SK-N-SH treated with all-trans-retinoic acid at 6 μM for 48 hours (cell line): ENCODE results near the gene SLC25A36.
A peak's percentile ranks its signal among the peaks of the same experiment; 100 is the strongest.

ENCODE experiments used
- ATAC-seq: fragments of 200-7000 bp; cut with Tn5 transposase; 3 replicates; pipeline ENCODE4 v1.9.1; 2020; ENCODE audit warnings: mild to moderate bottlenecking, moderate library complexity
- BACH2 ChIP-seq: fragments of 250-450 bp; sonication (Bioruptor Pico); IDR thresholded peaks from 2 replicates; pipeline ENCODE4 v1.9.0; 2021; ENCODE audit warnings: mild to moderate bottlenecking, borderline replicate concordance
- CSDC2 ChIP-seq: fragments of 250-450 bp; sonication (Bioruptor Pico); IDR thresholded peaks from 2 replicates; pipeline ENCODE4 v1.5.0; 2020; ENCODE audit warnings: mild to moderate bottlenecking, moderate library complexity
- GLIS3 ChIP-seq: fragments of 250-450 bp; sonication (Bioruptor Pico); IDR thresholded peaks from 2 replicates; pipeline ENCODE4 v1.5.0; 2020; ENCODE audit warnings: mild to moderate bottlenecking, moderate library complexity
- ISL1 ChIP-seq: fragments of 250-450 bp; sonication (Bioruptor Pico); IDR thresholded peaks from 2 replicates; pipeline ENCODE4 v2.1.2; 2022; ENCODE audit warnings: mild to moderate bottlenecking, moderate library complexity
- OSR1 ChIP-seq: fragments of 250-450 bp; sonication (Bioruptor Pico); IDR thresholded peaks from 2 replicates; pipeline ENCODE4 v1.8.0; 2022; ENCODE audit warnings: moderate library complexity, mild to moderate bottlenecking, inconsistent platforms
- PATZ1 ChIP-seq: fragments of 250-450 bp; sonication (Bioruptor Pico); IDR thresholded peaks from 2 replicates; pipeline ENCODE4 v1.8.0; 2020; ENCODE audit warnings: mild to moderate bottlenecking, moderate library complexity, borderline replicate concordance
- POU6F1 ChIP-seq: fragments of 250-450 bp; sonication (Bioruptor Pico); IDR thresholded peaks from 2 replicates; pipeline ENCODE4 v1.8.0; 2021; ENCODE audit warnings: low read depth, mild to moderate bottlenecking, moderate library complexity, borderline replicate concordance
- PPARA ChIP-seq: fragments of 250-450 bp; sonication (Bioruptor Pico); IDR thresholded peaks from 2 replicates; pipeline ENCODE4 v1.5.0; 2020; ENCODE audit warnings: mild to moderate bottlenecking, borderline replicate concordance
- RARB ChIP-seq: fragments of 250-450 bp; sonication (Bioruptor Pico); IDR thresholded peaks from 2 replicates; pipeline ENCODE4 v1.8.0; 2021; ENCODE audit warnings: mild to moderate bottlenecking, moderate library complexity
- SNAI2 ChIP-seq: fragments of 250-450 bp; sonication (Bioruptor Pico); IDR thresholded peaks from 2 replicates; pipeline ENCODE4 v1.5.0; 2020; ENCODE audit warnings: mild to moderate bottlenecking, moderate library complexity
- TCF4 ChIP-seq: fragments of 250-450 bp; sonication (Bioruptor Pico); IDR thresholded peaks from 2 replicates; pipeline ENCODE4 v1.8.0; 2021; ENCODE audit warnings: mild to moderate bottlenecking, moderate library complexity, borderline replicate concordance
- TOX ChIP-seq: fragments of 250-450 bp; sonication (Bioruptor Pico); IDR thresholded peaks from 2 replicates; pipeline ENCODE4 v1.8.0; 2021; ENCODE audit warnings: mild to moderate bottlenecking, moderate library complexity, borderline replicate concordance
- ZC3H10 ChIP-seq: fragments of 250-450 bp; sonication (Bioruptor Pico); IDR thresholded peaks from 2 replicates; pipeline ENCODE4 v1.5.1; 2021; ENCODE audit warnings: mild to moderate bottlenecking, moderate library complexity
- ZFP3 ChIP-seq: fragments of 250-450 bp; sonication (Bioruptor Pico); IDR thresholded peaks from 2 replicates; pipeline ENCODE4 v1.5.0; 2020; ENCODE audit warnings: mild to moderate bottlenecking, moderate library complexity
- ZFP30 ChIP-seq: fragments of 450-650 bp; formaldehyde crosslinking; IDR thresholded peaks from 2 replicates; pipeline ENCODE4 v1.5.0; 2022; ENCODE audit warnings: mild to moderate bottlenecking, moderate library complexity
- ZNF565 ChIP-seq: fragments of 450-650 bp; formaldehyde crosslinking; conservative IDR thresholded peaks from 2 replicates; pipeline ENCODE4 v1.5.0; 2020; ENCODE audit warnings: low read depth, mild to moderate bottlenecking, moderate library complexity
- ZNF70 ChIP-seq: fragments of 450-650 bp; formaldehyde crosslinking; IDR thresholded peaks from 2 replicates; pipeline ENCODE4 v1.5.0; 2020; ENCODE audit warnings: mild to moderate bottlenecking, moderate library complexity
- TF ChIP-seq, protein P1 (sequence below): fragments of 250-450 bp; sonication (Bioruptor Pico); IDR thresholded peaks from 2 replicates; pipeline ENCODE4 v1.5.1; 2021; ENCODE audit warnings: mild to moderate bottlenecking, moderate library complexity
- TF ChIP-seq, protein P2 (sequence below): fragments of 250-450 bp; sonication (Bioruptor Pico); IDR thresholded peaks from 2 replicates; pipeline ENCODE4 v1.5.0; 2020; ENCODE audit warnings: mild to moderate bottlenecking, moderate library complexity
- TF ChIP-seq, protein P3 (sequence below): fragments of 250-450 bp; sonication (Bioruptor Pico); IDR thresholded peaks from 2 replicates; pipeline ENCODE4 v1.5.1; 2020; ENCODE audit warnings: low read depth, mild to moderate bottlenecking, moderate library complexity

Gene SLC25A36

GRCh38 chr3:140941434-140942220 is at the start of gene SLC25A36:
Gene SLC25A36 (plus strand): TSS chr3:140941836. CDS start chr3:140942055, 219 bp downstream.
- TF ChIP-seq SNAI2 (CRISPR knock-in tag) (no peak; the same call in 1 of the 2 replicates), ISL1 (0 out of 2 replicates have a peak, but pooled peaks have one; percentile 6)
- TF ChIP-seq, all 23 proteins: peak for 1
- peak; percentile 97 for ATAC-seq

DNA sequence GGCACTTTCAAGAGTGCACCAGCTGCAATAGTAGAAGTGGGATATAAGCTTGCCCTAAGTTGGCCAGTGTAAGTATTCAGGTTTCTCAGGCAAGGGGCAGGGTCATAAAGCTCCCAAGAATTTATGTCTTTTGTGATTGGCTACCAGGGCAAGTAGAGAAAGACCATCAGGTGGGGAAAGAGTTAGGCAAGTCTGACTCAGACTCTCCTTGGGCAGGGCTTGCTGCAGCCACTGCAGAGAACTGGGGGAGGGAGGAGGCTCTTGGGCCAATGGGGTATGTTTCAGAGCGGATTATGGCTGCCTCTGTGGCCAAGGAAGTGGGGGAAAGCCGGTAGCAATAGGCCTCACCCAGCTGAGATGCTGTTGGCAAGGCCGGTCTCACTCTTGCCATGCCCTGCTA is 44.6 kb upstream of the SLC25A36 start:
- ATAC-seq, result no peak
- TF ChIP-seq POU6F1 (CRISPR knock-in tag), result no peak
- no peak for TF ChIP-seq GLIS3 (CRISPR knock-in tag)
- no peak for TF ChIP-seq ZFP30 (CRISPR knock-in tag)
- TF ChIP-seq, protein P1, sequence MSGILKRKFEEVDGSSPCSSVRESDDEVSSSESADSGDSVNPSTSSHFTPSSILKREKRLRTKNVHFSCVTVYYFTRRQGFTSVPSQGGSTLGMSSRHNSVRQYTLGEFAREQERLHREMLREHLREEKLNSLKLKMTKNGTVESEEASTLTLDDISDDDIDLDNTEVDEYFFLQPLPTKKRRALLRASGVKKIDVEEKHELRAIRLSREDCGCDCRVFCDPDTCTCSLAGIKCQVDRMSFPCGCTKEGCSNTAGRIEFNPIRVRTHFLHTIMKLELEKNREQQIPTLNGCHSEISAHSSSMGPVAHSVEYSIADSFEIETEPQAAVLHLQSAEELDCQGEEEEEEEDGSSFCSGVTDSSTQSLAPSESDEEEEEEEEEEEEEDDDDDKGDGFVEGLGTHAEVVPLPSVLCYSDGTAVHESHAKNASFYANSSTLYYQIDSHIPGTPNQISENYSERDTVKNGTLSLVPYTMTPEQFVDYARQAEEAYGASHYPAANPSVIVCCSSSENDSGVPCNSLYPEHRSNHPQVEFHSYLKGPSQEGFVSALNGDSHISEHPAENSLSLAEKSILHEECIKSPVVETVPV, result no peak
- no peak for TF ChIP-seq PPARA (CRISPR knock-in tag)
- TF ChIP-seq ZNF70 (CRISPR knock-in tag), result no peak
- no peak for TF ChIP-seq SNAI2 (CRISPR knock-in tag)
- no peak for TF ChIP-seq ZFP3
- no peak for TF ChIP-seq PATZ1 (CRISPR knock-in tag)
- no peak for TF ChIP-seq ISL1
- no peak for TF ChIP-seq OSR1 (CRISPR knock-in tag)
- TF ChIP-seq, protein P2, sequence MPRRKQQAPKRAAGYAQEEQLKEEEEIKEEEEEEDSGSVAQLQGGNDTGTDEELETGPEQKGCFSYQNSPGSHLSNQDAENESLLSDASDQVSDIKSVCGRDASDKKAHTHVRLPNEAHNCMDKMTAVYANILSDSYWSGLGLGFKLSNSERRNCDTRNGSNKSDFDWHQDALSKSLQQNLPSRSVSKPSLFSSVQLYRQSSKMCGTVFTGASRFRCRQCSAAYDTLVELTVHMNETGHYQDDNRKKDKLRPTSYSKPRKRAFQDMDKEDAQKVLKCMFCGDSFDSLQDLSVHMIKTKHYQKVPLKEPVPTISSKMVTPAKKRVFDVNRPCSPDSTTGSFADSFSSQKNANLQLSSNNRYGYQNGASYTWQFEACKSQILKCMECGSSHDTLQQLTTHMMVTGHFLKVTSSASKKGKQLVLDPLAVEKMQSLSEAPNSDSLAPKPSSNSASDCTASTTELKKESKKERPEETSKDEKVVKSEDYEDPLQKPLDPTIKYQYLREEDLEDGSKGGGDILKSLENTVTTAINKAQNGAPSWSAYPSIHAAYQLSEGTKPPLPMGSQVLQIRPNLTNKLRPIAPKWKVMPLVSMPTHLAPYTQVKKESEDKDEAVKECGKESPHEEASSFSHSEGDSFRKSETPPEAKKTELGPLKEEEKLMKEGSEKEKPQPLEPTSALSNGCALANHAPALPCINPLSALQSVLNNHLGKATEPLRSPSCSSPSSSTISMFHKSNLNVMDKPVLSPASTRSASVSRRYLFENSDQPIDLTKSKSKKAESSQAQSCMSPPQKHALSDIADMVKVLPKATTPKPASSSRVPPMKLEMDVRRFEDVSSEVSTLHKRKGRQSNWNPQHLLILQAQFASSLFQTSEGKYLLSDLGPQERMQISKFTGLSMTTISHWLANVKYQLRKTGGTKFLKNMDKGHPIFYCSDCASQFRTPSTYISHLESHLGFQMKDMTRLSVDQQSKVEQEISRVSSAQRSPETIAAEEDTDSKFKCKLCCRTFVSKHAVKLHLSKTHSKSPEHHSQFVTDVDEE (CRISPR knock-in tag), result no peak
- TF ChIP-seq RARB, result no peak
- no peak for TF ChIP-seq BACH2 (CRISPR knock-in tag)
- TF ChIP-seq, protein P3, sequence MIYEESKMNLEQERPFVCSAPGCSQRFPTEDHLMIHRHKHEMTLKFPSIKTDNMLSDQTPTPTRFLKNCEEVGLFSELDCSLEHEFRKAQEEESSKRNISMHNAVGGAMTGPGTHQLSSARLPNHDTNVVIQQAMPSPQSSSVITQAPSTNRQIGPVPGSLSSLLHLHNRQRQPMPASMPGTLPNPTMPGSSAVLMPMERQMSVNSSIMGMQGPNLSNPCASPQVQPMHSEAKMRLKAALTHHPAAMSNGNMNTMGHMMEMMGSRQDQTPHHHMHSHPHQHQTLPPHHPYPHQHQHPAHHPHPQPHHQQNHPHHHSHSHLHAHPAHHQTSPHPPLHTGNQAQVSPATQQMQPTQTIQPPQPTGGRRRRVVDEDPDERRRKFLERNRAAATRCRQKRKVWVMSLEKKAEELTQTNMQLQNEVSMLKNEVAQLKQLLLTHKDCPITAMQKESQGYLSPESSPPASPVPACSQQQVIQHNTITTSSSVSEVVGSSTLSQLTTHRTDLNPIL (CRISPR knock-in tag), result no peak
- no peak for TF ChIP-seq ZC3H10
- no peak for TF ChIP-seq CSDC2
- TF ChIP-seq TOX (CRISPR knock-in tag), result no peak
- no peak for TF ChIP-seq ZNF565 (CRISPR knock-in tag)
- no peak for TF ChIP-seq TCF4 (CRISPR knock-in tag)
